Transverse colon (tissue), 3 donors: ENCODE data around the gene CDC14A.

Source experiments
- CTCF ChIP-seq, 5 experiments: fragments of 200-600 bp in 3 of 5; fragments of 450-650 bp in 2 of 5; sonication (generic) in 3 of 5; IDR thresholded peaks; 1 replicate in 2 of 5; 2 replicates in 3 of 5; pipeline ENCODE4 v1.5.1; 2016 to 2017; ENCODE audit warnings: antibody characterized with exemption in 5 of 5, inconsistent platforms in 3 of 5, mild to moderate bottlenecking in 2 of 5, moderate library complexity in 1 of 5
- POLR2A ChIP-seq: fragments of 450-650 bp; IDR thresholded peaks from one replicate; pipeline ENCODE4 v1.6.1; 2016; ENCODE audit warnings: antibody characterized with exemption, mild to moderate bottlenecking, moderate library complexity

DNA sequence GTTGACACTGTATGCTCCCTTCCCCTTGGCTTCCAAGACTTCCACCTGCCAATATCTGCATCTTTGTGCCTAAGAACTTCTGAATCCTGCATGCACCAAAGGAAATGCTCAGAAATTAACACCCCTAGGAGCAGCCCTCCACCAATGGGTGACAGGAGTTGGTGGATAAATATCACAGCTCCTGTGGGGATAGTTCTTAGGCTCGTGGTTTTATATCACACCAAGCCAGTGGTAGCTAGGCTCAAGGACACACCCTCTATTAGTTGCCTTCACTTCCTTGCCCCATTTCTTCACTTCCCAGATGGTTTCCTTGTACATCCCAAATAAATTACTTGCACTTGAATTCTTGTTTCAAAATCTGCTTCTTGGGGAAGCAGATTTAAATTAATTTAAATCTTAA is 16.9 kb upstream of the CDC14A start:
- TF ChIP-seq CTCF (IDR thresholded peaks at IDR 0.05), result no peak
- TF ChIP-seq POLR2A, result no peak
